ENCODE data around the gene CHML. TPM values are rescaled to one million over a fixed set of nuclear protein-coding genes. Genes with fewer than 3 reads are reported as not detected.

CHML gene
- total and polyA plus RNA-seq, 10 of the 15 experiments (the other 5 are each of a cell fraction or from before 2014, with no cell fraction given) = 2.0 to 15.5 (median 6.0) TPM

DNA sequence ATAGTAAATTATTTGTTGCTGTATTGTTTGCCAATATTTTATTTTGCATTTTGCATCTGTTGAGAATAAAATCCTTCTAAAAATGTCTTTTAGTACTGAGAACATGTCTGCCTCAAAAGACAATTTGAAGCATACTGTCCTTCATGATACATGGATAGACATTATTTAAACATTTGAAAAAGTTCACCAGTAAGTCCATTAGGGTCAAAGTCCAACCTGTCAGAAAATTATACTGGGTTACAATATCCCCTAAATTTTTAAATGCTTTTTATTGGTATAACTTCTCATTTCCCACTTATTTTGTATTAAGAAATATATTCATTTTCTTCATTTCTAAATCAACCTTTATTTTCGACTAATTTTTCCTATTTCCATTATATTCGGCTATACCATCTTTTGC lies 9.3 kb downstream of the CHML start:
- POLR2A ChIA-PET = no interaction called here
- H3K9me3 ChIP-seq (replicated peaks; ENCODE audit: control insufficient read depth, insufficient read depth, low read length) = no peaks in the 10 kb centered on the region
- H3K4me3 ChIP-seq = no peak overlapping the region
- no peaks in the 10 kb centered on the region for H4K20me1 ChIP-seq (ENCODE audit: control insufficient read depth, insufficient read depth)
- RAD21 ChIA-PET (ENCODE audit: unreplicated experiment) = no interaction called here
- in situ Hi-C loops (cut with MboI) (no loop called here), intact Hi-C loops (cut with micrococcal nuclease; ENCODE audit: unreplicated experiment) (no loop called here)
- no peak overlapping the region for H3K4me2 ChIP-seq (ENCODE audit: control insufficient read depth, insufficient read depth)
- peaks cover 3% of the 10 kb centered on the region for H3K79me2 ChIP-seq (ENCODE audit: control insufficient read depth, insufficient read depth, low read length)
- ATAC-seq (no peak), FAIRE-seq (no peak), DNase-seq (ENCODE audit: low read depth, low spot score) (no peak)
- 97% methylated on average over 2 of the region's 2 CpGs for WGBS (ENCODE audit: insufficient coverage, insufficient replicate concordance, low lambda C conversion rate, missing lambda C conversion rate)
- H3K36me3 ChIP-seq (ENCODE audit: control insufficient read depth in 2 of 2, insufficient read depth in 2 of 2, low read length in 1 of 2) = no peaks in the 10 kb centered on the region; a peak in 1 of 4 replicates
- CTCF ChIA-PET = no interaction called here
- H3K27me3 ChIP-seq (replicated peaks in 1 of 2; ENCODE audit: control insufficient read depth in 2 of 2, insufficient read depth in 2 of 2, low read length in 1 of 2) = no peaks in the 10 kb centered on the region
- no peak overlapping the region for H2AFZ ChIP-seq (ENCODE audit: control insufficient read depth, low read depth, low read length)
- H3K4me1 ChIP-seq (ENCODE audit: control insufficient read depth, insufficient read depth, low read length) = peaks cover 3% of the 10 kb centered on the region
- no peak overlapping the region for H3K9ac ChIP-seq (ENCODE audit: control insufficient read depth, insufficient read depth, low read length)
- BruUV-seq (replicated peaks) = no TSS peak
- no peak for TF ChIP-seq EP300 (IDR thresholded peaks at IDR 0.05; ENCODE audit: borderline replicate concordance in 1 of 2, control insufficient read depth in 1 of 2, low read depth in 2 of 2, low read length in 2 of 2)
- no peak for TF ChIP-seq WRNIP1 (IDR thresholded peaks at IDR 0.05; ENCODE audit: borderline replicate concordance, low read depth, low read length)
- TF ChIP-seq BACH1 (IDR thresholded peaks at IDR 0.05; ENCODE audit: borderline replicate concordance) = no peak
- no peak for TF ChIP-seq POLR2AphosphoS5 (IDR thresholded peaks at IDR 0.05; ENCODE audit: low read length)
- no peak for TF ChIP-seq SREBF1 (IDR thresholded peaks at IDR 0.05; ENCODE audit: low read length)
- TF ChIP-seq RAD51 (IDR thresholded peaks at IDR 0.05) = no peak
- TF ChIP-seq NRF1 (conservative IDR thresholded peaks at IDR 0.05; ENCODE audit: low read depth, low read length) = no peak
- TF ChIP-seq IKZF1 (conservative IDR thresholded peaks at IDR 0.05) = no peak
- no peak for TF ChIP-seq SPI1 (IDR thresholded peaks at IDR 0.05; ENCODE audit: borderline replicate concordance, insufficient read depth, low read depth, low read length)
- TF ChIP-seq CREM (IDR thresholded peaks at IDR 0.05; ENCODE audit: low read depth) = no peak
- no peak for TF ChIP-seq YBX1 (IDR thresholded peaks at IDR 0.05)
- TF ChIP-seq, protein P1, sequence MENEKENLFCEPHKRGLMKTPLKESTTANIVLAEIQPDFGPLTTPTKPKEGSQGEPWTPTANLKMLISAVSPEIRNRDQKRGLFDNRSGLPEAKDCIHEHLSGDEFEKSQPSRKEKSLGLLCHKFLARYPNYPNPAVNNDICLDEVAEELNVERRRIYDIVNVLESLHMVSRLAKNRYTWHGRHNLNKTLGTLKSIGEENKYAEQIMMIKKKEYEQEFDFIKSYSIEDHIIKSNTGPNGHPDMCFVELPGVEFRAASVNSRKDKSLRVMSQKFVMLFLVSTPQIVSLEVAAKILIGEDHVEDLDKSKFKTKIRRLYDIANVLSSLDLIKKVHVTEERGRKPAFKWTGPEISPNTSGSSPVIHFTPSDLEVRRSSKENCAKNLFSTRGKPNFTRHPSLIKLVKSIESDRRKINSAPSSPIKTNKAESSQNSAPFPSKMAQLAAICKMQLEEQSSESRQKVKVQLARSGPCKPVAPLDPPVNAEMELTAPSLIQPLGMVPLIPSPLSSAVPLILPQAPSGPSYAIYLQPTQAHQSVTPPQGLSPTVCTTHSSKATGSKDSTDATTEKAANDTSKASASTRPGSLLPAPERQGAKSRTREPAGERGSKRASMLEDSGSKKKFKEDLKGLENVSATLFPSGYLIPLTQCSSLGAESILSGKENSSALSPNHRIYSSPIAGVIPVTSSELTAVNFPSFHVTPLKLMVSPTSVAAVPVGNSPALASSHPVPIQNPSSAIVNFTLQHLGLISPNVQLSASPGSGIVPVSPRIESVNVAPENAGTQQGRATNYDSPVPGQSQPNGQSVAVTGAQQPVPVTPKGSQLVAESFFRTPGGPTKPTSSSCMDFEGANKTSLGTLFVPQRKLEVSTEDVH (IDR thresholded peaks at IDR 0.05; ENCODE audit: low read depth, partially characterized antibody) = no peak
- TF ChIP-seq, protein P2, sequence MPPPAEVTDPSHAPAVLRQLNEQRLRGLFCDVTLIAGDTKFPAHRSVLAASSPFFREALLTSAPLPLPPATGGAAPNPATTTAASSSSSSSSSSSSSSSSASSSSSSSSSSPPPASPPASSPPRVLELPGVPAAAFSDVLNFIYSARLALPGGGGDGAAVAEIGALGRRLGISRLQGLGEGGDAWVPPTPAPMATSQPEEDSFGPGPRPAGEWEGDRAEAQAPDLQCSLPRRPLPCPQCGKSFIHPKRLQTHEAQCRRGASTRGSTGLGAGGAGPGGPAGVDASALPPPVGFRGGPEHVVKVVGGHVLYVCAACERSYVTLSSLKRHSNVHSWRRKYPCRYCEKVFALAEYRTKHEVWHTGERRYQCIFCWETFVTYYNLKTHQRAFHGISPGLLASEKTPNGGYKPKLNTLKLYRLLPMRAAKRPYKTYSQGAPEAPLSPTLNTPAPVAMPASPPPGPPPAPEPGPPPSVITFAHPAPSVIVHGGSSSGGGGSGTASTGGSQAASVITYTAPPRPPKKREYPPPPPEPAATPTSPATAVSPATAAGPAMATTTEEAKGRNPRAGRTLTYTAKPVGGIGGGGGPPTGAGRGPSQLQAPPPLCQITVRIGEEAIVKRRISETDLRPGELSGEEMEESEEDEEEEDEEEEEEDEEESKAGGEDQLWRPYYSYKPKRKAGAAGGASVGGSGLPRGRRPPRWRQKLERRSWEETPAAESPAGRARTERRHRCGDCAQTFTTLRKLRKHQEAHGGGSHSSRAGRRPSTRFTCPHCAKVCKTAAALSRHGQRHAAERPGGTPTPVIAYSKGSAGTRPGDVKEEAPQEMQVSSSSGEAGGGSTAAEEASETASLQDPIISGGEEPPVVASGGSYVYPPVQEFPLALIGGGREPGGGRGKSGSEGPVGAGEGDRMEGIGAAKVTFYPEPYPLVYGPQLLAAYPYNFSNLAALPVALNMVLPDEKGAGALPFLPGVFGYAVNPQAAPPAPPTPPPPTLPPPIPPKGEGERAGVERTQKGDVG (CRISPR knock-in tag; IDR thresholded peaks at IDR 0.05) = no peak
- H3K27ac ChIP-seq (ENCODE audit: control insufficient read depth, insufficient read depth) = no peak overlapping the region
- SMC1A ChIA-PET (ENCODE audit: uncharacterized antibody, unreplicated experiment) = no interaction called here

Measured in GM12878 (cell line).